Osteoblast (primary cell): Measurements from ENCODE around the gene CAPZB. TPM values are rescaled to one million over a fixed set of nuclear protein-coding genes. Genes with fewer than 3 reads are reported as not detected.
"Not testable (repeated sequence)": the region's sequence is repeated elsewhere in the genome, so short reads cannot be mapped to it uniquely, and the experiment has no call there.

Experiments used
- DNase-seq: peaks from one replicate; pipeline ENCODE4 v3.0.0; 2011; ENCODE audit warnings: low spot score, mixed read lengths; ENCODE audit not compliant: insufficient read length; ENCODE audit errors: missing footprints
- H2AFZ ChIP-seq: 2 replicates; pipeline ENCODE4 v1.6.0; 2011; ENCODE audit warnings: mild to moderate bottlenecking, low read length
- H3K27ac ChIP-seq: 2 replicates; pipeline ENCODE4 v1.5.1; 2011; ENCODE audit warnings: mild to moderate bottlenecking, low read depth, low read length, moderate library complexity
- H3K27me3 ChIP-seq: 2 replicates; pipeline ENCODE4 v1.6.0; 2012; ENCODE audit warnings: mild to moderate bottlenecking, control low read depth, inconsistent platforms, low read length, moderate library complexity; ENCODE audit not compliant: insufficient read depth
- H3K36me3 ChIP-seq: 2 replicates; pipeline ENCODE4 v1.5.1; 2011; ENCODE audit warnings: mild to moderate bottlenecking, low read length, control low read depth, moderate library complexity; ENCODE audit not compliant: insufficient read depth
- H3K4me1 ChIP-seq: 2 replicates; pipeline ENCODE4 v1.5.1; 2011; ENCODE audit warnings: mild to moderate bottlenecking, low read length, control low read depth, moderate library complexity; ENCODE audit not compliant: insufficient read depth
- H3K4me2 ChIP-seq: 2 replicates; pipeline ENCODE4 v1.6.0; 2011; ENCODE audit warnings: mild to moderate bottlenecking, low read length; ENCODE audit not compliant: insufficient read depth
- H3K4me3 ChIP-seq: fragments of 200-600 bp; sonication (generic); 3 replicates; pipeline ENCODE4 v1.5.1; 2012; ENCODE audit warnings: mild to moderate bottlenecking, low read length, inconsistent platforms; ENCODE audit not compliant: insufficient read depth
- H3K79me2 ChIP-seq: 2 replicates; pipeline ENCODE4 v1.6.0; 2012; ENCODE audit warnings: mild to moderate bottlenecking, low read length, control low read depth, inconsistent platforms; ENCODE audit not compliant: insufficient read depth
- H3K9me3 ChIP-seq: 2 replicates; pipeline ENCODE4 v1.5.1; 2011; ENCODE audit warnings: low read depth, low read length, control low read depth
- H4K20me1 ChIP-seq: 2 replicates; pipeline ENCODE4 v1.6.0; 2012; ENCODE audit warnings: mild to moderate bottlenecking, low read length, control low read depth; ENCODE audit not compliant: insufficient read depth
- total RNA-seq: library from RNA; depleted of rRNA; stranded (reverse); fragments of >200 nt; gene quantifications from 2 replicates; pipeline ENCODE4 v1.2.3, GENCODE V29; 2012
- TF ChIP-seq, protein P1 (sequence below): IDR thresholded peaks from 2 replicates; pipeline ENCODE4 v1.5.1; 2011; ENCODE audit warnings: mild to moderate bottlenecking, low read depth, low read length, moderate library complexity; ENCODE audit errors: extremely low read depth

Gene CAPZB
- total RNA-seq, 1 donor = 217 TPM

DNA sequence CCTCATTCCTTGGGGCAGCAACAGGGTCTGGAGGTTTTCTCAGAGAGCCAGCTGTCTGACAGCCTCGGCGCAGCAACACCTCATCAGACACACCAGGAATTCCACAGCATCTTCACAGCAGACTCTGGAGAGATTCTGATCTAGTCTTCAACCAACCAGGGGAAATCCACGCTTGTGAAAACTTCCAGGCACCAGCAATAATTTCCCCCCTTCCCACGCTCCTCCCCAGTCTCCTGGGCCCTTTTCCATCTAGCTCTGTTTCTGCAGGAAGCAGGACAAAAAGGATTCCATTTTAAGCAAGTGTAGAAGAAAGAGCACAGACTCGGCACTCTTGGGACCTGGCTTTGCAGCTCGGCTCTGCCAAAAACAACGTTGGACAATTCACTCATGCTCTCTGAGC is 44.3 kb upstream of the CAPZB start:
- Histone ChIP-seq H3K27me3 (no peaks in the 10 kb centered on the region), H4K20me1 (no peaks in the 10 kb centered on the region), H3K27ac (no peak overlapping the region), H3K4me3 (peak overlapping the region; percentile 17), H3K4me2 (peak overlapping the region; percentile 29), H3K36me3 (no peaks in the 10 kb centered on the region), H3K4me1 (peaks cover 8% of the 10 kb centered on the region), H2AFZ (peak overlapping the region; percentile 67), H3K79me2 (no peaks in the 10 kb centered on the region), H3K9me3 (peaks cover 2% of the 10 kb centered on the region)
- no peak for DNase-seq
- TF ChIP-seq, protein P1, sequence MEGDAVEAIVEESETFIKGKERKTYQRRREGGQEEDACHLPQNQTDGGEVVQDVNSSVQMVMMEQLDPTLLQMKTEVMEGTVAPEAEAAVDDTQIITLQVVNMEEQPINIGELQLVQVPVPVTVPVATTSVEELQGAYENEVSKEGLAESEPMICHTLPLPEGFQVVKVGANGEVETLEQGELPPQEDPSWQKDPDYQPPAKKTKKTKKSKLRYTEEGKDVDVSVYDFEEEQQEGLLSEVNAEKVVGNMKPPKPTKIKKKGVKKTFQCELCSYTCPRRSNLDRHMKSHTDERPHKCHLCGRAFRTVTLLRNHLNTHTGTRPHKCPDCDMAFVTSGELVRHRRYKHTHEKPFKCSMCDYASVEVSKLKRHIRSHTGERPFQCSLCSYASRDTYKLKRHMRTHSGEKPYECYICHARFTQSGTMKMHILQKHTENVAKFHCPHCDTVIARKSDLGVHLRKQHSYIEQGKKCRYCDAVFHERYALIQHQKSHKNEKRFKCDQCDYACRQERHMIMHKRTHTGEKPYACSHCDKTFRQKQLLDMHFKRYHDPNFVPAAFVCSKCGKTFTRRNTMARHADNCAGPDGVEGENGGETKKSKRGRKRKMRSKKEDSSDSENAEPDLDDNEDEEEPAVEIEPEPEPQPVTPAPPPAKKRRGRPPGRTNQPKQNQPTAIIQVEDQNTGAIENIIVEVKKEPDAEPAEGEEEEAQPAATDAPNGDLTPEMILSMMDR = no peak

DNA sequence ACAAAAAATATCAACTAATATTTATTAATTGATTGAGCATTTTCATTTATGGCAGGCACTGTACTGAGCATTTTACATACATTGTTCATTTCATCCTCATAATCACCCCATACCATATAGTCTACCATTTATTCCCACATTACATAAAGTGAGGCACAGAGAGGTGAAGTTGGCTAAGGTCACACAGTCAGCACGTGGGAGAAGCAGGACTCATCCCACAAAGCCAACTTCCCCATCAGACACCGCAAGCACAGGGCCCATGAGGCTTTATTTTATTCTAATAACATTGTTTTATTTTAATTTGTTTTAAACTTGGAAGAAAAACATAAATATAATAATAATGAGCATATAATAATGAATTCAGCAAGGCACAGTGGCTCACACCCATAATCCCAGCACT is 43.1 kb upstream of the CAPZB start:
- no peaks in the 10 kb centered on the region for H3K36me3 ChIP-seq
- no peak overlapping the region for H3K27ac ChIP-seq
- H3K79me2 ChIP-seq = no peaks in the 10 kb centered on the region
- no peaks in the 10 kb centered on the region for H4K20me1 ChIP-seq
- no peaks in the 10 kb centered on the region for H3K27me3 ChIP-seq
- DNase-seq = no peak
- no peak overlapping the region for H2AFZ ChIP-seq
- H3K4me3 ChIP-seq = no peak overlapping the region
- TF ChIP-seq, protein P1 = no peak
- H3K9me3 ChIP-seq = peaks cover 2% of the 10 kb centered on the region
- peaks cover 8% of the 10 kb centered on the region for H3K4me1 ChIP-seq
- H3K4me2 ChIP-seq = no peak overlapping the region

DNA sequence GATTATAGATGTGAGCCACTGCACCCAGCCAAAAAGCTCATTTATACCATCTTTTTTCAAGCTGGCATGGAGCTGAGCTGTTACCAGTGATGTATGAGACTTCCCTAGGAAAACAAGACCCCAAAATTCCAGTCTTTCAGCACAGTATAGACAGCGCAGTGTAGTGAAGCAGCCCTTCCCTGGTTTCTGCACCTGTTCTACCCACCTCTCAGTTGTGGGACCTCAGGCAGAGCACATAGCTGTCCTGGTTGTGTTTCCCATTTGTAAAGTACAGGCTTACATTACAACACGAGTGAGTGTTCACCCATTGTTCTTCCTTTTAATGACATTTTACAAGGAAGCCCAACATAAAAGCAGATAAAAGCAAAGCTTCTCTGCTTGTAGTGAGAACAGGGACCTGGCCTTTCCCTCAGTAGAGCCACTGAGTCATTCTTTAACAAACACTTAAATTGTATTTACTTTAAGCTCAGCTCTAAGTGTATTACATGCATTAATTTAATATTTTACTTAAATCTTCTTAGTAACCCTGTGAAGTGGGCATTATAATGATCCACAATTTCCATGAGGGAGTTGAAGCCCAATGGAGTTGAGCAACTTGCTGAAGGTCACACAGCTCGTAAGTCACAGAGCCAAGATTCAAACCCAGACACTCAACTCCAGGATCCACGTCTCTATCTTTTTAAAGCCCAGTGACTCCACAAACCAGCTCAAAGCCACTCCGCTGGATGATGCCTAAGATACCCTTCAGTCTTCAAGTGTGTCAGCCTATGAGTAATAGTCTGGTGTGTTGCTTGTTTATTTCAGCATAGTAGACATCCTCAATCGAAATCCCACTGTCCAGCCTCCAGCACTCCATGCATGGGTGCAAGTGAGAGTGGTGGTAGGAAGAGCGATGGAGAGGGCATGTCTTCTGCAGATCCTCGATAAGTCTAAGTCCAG is 40.5 kb upstream of the CAPZB start:
- H4K20me1 ChIP-seq = no peaks in the 10 kb centered on the region
- no peaks in the 10 kb centered on the region for H3K79me2 ChIP-seq
- peak; percentile 5 for DNase-seq
- no peak overlapping the region for H2AFZ ChIP-seq
- no peak overlapping the region for H3K27ac ChIP-seq
- H3K4me1 ChIP-seq = peaks cover 8% of the 10 kb centered on the region
- H3K9me3 ChIP-seq = no peaks in the 10 kb centered on the region
- H3K4me3 ChIP-seq = no peak overlapping the region
- no peaks in the 10 kb centered on the region for H3K27me3 ChIP-seq
- no peak overlapping the region for H3K4me2 ChIP-seq
- TF ChIP-seq, protein P1 = no peak
- no peaks in the 10 kb centered on the region for H3K36me3 ChIP-seq

DNA sequence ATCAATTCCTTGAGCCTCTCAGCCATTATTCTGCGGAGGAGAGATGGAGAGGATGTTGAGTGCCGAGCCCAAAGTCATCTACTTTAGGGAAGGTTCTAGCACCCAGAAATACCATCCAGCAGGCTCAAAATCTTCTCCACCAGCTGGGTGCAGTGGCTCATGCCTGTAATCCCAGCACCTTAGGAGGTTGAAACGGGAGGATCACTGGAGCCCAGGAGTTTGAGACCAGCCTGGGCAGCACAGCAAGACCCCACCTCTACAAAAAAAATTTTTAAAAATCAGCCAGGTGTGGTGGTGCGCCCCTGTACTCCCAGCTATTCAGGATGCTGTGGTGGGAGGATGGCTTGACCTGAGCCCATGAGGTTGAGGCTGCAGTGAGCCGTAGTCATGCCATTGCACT is 39.5 kb upstream of the CAPZB start:
- Histone ChIP-seq H3K4me1 (peaks cover 4% of the 10 kb centered on the region), H3K79me2 (no peaks in the 10 kb centered on the region), H3K36me3 (no peaks in the 10 kb centered on the region), H3K27me3 (no peaks in the 10 kb centered on the region), H3K27ac (no peak overlapping the region), H3K4me2 (no peak overlapping the region), H2AFZ (no peak overlapping the region), H4K20me1 (no peaks in the 10 kb centered on the region), H3K4me3 (no peak overlapping the region), H3K9me3 (no peaks in the 10 kb centered on the region)
- TF ChIP-seq, protein P1 = no peak
- no peak for DNase-seq

DNA sequence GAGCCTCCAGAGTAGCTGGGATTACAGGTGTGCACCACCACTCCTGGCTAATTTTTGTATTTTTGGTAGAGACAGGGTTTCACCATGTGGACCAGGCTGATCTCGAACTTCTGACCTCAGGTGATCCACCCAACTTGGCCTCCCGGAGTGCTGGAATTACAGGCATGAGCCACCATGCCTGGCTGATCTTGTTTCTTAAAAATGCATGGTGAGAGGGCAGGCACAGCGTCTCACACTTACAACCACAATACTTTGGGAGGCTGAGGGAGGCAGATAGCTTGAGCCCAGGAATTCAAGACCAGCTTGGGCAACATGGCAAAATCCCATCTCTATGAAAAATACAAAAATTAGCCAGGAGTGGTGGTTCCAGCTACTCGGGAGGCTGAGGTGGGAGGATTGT is 37.2 kb upstream of the CAPZB start:
- H3K4me3 ChIP-seq = not testable (repeated sequence)

More for the DNA sequence above, 37.2 kb upstream of the CAPZB start:
- not testable (repeated sequence) for H3K27me3 ChIP-seq, H3K79me2 ChIP-seq, H3K9me3 ChIP-seq, H3K4me1 ChIP-seq, DNase-seq, H3K27ac ChIP-seq, H3K36me3 ChIP-seq, H2AFZ ChIP-seq, H3K4me2 ChIP-seq, H4K20me1 ChIP-seq
